Dendritic cell treated with granulocyte-macrophage colony-stimulating factor and Interleukin-4, amounts not matched to agents 40 ng/mL and 50 ng/mL, for 4 days (primary cell): ENCODE data around the gene AMBRA1.

Experiments used
- H3K27ac Mint-ChIP-seq: one replicate; pipeline ENCODE4 v1.8.0; 2022; ENCODE audit warnings: mild to moderate bottlenecking, mixed read lengths
- H3K27me3 Mint-ChIP-seq: one replicate; pipeline ENCODE4 v1.8.0; 2022; ENCODE audit warnings: mild to moderate bottlenecking, mixed read lengths
- H3K36me3 Mint-ChIP-seq: one replicate; pipeline ENCODE4 v1.8.0; 2022; ENCODE audit warnings: low read depth, mixed read lengths
- H3K4me1 Mint-ChIP-seq: one replicate; pipeline ENCODE4 v1.8.0; 2022; ENCODE audit warnings: low read depth, mixed read lengths
- H3K4me3 Mint-ChIP-seq: one replicate; pipeline ENCODE4 v1.8.0; 2022; ENCODE audit warnings: mild to moderate bottlenecking, moderate library complexity, mixed read lengths
- H3K9me3 Mint-ChIP-seq: one replicate; pipeline ENCODE4 v1.8.0; 2022; ENCODE audit warnings: mixed read lengths
- intact Hi-C: fragments of 100-400 bp; cut with micrococcal nuclease; formaldehyde crosslinking; loops from one replicate; pipeline ENCODE4 v1.15.0; 2022

The AMBRA1 gene

DNA sequence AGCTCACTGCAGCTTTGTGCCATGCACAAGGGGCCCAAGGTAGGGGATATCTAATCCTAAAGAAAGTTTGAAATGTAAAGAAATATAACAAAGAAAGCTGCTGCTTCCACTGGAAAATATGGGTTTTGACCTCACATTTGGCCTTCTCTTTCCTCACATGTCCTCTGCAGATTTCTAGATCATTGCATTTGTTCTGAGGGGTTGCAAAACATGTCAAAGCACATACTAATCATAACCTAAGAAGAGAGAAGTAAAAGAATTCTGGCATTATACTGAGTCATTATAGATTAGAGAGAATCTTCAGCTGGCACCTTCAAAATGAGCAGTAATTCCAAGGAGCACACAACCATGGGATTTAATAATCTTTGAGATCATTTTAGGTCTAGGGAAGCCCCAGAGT, 109.7 kb downstream of the AMBRA1 start:
- peaks cover 32% of the 10 kb centered on the region for H3K36me3 Mint-ChIP-seq
- intact Hi-C loops = no loop called here
- no peaks in the 10 kb centered on the region for H3K9me3 Mint-ChIP-seq
- H3K4me3 Mint-ChIP-seq = no peak overlapping the region
- H3K27me3 Mint-ChIP-seq = no peaks in the 10 kb centered on the region
- H3K4me1 Mint-ChIP-seq = no peaks in the 10 kb centered on the region
- no peak overlapping the region for H3K27ac Mint-ChIP-seq

DNA sequence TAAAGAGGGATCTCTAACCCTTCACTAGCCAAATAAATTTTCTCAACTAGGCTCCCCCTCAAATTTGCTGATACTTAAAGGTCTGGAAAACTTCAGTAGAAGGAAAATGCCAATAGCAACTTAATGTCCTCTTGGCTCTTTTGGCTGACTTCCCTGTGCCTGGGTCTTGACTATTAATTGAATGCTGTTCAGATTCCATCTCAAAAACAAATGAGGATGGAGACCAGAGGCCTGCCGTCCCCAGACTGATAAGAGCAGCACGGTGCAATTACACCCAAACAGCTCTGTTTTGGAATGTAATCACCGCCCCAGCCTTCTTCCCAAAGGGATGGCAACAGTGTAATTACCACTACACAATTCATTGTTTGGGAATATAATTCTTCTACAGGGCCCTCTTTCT, 112.9 kb downstream of the AMBRA1 start:
- peaks cover 42% of the 10 kb centered on the region for H3K36me3 Mint-ChIP-seq
- H3K4me1 Mint-ChIP-seq = no peaks in the 10 kb centered on the region
- no peaks in the 10 kb centered on the region for H3K27me3 Mint-ChIP-seq
- no peak overlapping the region for H3K4me3 Mint-ChIP-seq
- intact Hi-C loops = no loop called here
- no peaks in the 10 kb centered on the region for H3K9me3 Mint-ChIP-seq
- no peak overlapping the region for H3K27ac Mint-ChIP-seq

DNA sequence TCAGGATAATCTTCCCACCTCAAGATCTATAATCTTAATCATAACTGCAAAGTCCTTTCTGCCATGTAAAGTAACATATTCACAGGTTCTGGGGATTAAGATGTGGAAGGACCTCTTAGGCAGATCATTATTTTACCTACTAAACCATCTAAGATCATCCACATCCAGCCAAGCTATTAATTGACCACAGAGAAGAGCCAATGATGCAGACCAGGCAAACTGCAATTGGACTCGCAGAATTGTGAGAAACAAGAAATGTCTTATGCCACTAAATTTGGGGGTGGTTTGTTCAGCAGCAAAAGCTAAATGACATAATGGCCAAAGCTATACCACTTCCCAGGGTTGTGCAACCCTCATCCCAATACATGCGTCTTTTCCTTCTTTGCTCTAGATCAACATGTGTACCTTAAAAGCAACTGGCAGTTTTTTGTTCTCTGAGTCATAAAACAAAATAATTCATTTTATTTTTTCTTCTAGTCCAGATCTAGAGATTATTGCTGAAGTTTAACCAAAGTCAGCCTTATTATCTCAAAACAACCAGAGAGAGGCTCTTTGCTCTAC, 113.6 kb downstream of the AMBRA1 start:
- H3K27ac Mint-ChIP-seq = no peak overlapping the region
- H3K4me3 Mint-ChIP-seq = no peak overlapping the region
- intact Hi-C loops = no loop called here
- H3K9me3 Mint-ChIP-seq = no peaks in the 10 kb centered on the region
- H3K36me3 Mint-ChIP-seq = peaks cover 42% of the 10 kb centered on the region
- H3K27me3 Mint-ChIP-seq = no peaks in the 10 kb centered on the region
- H3K4me1 Mint-ChIP-seq = no peaks in the 10 kb centered on the region

DNA sequence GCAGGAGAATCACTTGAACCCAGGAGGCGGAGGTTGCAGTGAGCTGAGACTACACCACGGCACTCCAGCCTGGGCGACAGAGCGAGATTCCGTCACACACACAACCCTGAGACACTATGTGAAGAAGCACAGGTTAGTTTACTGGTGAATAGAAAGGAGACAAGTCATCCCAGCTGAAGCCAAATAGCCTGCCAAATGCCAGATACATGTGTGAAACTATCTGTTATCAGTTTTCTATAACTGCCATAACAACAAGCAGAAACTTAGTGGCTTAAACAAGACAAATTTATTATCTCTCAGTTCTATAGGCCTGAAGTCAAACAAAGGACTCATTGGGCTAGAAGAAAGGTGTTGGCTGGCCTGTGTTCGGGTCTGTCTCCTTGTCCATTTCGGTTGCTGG, 114.2 kb downstream of the AMBRA1 start:
- no peaks in the 10 kb centered on the region for H3K9me3 Mint-ChIP-seq
- peaks cover 41% of the 10 kb centered on the region for H3K36me3 Mint-ChIP-seq
- H3K4me3 Mint-ChIP-seq = no peak overlapping the region
- no peaks in the 10 kb centered on the region for H3K4me1 Mint-ChIP-seq
- intact Hi-C loops = no loop called here
- H3K27ac Mint-ChIP-seq = no peak overlapping the region
- H3K27me3 Mint-ChIP-seq = no peaks in the 10 kb centered on the region

DNA sequence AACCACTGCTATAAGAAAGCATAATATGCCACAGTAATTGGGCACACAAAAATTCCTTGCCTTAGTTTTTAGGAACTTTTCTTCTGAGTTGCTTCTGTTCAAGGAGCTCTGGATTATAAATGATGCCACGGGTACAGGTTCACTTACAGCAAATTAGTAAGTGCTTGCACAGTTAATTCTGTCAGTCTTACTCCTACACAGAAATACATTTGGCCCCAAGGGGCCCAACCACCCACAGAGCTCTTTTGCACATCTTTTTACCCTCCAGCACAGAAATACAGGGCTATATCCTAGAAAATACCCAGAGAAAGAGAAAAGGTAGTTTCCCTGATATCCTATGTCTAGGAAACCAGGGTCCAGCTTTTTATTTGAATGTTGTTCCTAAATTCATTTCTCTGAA, 115.6 kb downstream of the AMBRA1 start:
- Mint-ChIP-seq H3K4me1 (no peaks in the 10 kb centered on the region), H3K36me3 (peaks cover 31% of the 10 kb centered on the region), H3K27me3 (no peaks in the 10 kb centered on the region), H3K9me3 (no peaks in the 10 kb centered on the region), H3K27ac (no peak overlapping the region), H3K4me3 (no peak overlapping the region)
- intact Hi-C loops = no loop called here

DNA sequence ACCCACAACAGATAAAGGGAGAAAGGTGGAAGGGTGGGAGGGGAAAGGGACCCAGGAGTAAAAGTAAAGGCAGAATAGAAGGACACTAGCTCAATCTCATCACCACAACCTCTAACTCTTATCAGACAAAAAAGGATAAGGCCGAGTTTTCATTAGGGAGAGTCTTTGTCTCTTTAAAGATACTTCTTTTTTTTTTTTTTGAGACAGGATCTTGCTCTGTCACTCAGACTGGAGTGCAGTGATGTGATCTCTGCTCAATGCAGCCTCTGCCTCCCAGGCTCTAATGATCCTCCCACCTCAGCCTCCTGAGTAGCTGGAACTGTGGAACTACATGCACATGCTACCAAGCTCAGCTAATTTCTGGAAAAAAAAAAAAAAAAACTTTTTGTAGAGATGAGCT, 116.7 kb downstream of the AMBRA1 start:
- H3K27me3 Mint-ChIP-seq = no peaks in the 10 kb centered on the region
- no peak overlapping the region for H3K27ac Mint-ChIP-seq
- no peaks in the 10 kb centered on the region for H3K4me1 Mint-ChIP-seq
- peaks cover 22% of the 10 kb centered on the region for H3K36me3 Mint-ChIP-seq
- H3K9me3 Mint-ChIP-seq = no peaks in the 10 kb centered on the region
- intact Hi-C loops = no loop called here
- no peak overlapping the region for H3K4me3 Mint-ChIP-seq

DNA sequence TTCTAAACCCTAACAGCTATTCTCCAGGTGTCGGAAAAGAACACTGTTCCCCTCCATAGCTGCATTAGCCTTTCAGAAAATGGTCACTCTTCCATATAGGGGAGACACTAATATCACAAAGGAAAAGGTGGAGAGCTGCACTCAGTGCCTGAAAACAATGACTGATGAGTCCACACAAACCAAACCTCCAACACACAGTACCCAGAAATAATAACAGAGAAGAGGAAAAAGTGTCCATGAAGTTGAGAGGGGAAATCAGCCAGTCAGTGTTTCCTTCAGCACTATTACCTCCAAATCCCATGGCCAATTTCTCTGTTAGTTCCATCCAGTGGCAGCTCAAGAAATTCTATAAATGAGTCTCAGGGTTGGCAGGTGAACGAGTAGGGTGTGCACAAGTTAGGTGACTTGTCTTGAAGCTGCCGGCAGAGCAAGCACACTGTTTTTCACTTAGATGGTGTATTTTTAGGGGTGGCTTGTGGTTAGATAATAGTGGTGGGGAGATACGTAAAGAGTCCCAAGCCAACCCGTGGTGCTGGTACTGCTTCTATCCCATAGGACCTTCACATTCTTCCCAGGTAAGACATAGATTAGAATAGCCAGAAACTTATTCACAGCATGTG, 117.8 kb downstream of the AMBRA1 start:
- H3K4me3 Mint-ChIP-seq = no peak overlapping the region
- no peak overlapping the region for H3K27ac Mint-ChIP-seq
- no peaks in the 10 kb centered on the region for H3K4me1 Mint-ChIP-seq
- intact Hi-C loops = no loop called here
- no peaks in the 10 kb centered on the region for H3K9me3 Mint-ChIP-seq
- H3K36me3 Mint-ChIP-seq = peaks cover 22% of the 10 kb centered on the region
- H3K27me3 Mint-ChIP-seq = no peaks in the 10 kb centered on the region

DNA sequence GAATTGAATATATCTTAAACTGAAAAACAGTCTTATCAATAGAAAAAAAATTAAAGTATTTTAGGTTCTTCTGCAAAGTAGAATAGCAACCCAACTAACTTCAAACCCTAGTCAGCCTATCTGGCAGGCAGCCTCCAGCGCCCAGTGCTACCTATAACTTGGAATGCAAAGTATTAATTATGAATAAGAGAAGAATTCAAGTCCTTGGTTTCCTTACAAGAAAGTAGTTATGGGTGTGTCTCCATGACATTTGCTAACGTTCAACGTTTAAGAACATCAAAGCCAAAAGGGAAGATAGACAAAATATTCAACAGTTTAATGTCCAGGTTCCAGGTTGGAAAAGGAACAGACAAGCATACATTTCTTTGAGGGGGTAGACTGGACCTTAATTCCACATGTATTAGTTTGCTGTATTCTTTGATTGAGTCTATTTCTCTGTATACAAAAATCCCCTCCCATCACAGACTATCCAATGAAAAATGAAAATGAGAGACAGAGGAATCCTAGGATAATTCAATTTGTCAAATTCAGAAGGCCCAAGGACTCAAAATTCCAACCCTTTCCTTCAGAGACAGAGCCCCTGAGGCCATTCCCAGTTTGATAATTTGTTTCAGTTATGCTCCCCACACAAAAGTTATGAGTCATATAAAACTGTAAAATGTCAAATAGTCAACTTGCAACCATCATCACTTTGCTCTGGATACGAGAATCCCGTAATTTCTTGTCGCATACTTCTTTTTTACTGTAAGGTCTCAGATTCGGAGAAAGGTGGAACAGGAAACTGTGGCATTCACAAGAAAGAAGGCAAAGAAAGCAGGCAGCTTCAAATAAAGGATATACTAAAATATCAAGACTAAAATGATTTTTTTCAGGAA, 118.5 kb downstream of the AMBRA1 start:
- Mint-ChIP-seq H3K27ac (no peak overlapping the region), H3K4me1 (no peaks in the 10 kb centered on the region), H3K27me3 (no peaks in the 10 kb centered on the region), H3K36me3 (peaks cover 22% of the 10 kb centered on the region), H3K9me3 (no peaks in the 10 kb centered on the region), H3K4me3 (no peak overlapping the region)
- intact Hi-C loops = no loop called here

DNA sequence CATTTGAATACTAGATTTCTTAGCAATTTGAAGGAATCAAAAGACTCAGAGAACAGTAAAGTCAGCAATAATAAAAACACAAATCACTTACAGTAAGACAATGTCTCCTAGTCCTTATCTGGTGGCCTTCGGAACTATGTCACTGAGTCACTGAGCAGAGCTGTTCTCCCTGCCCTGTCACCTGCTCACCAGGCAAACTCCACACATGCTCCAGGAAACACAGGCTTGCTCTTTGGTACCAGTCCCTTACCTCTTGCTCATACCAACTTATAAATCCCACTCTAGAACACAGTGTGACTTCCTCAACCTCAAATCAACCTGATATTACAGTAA, 121.2 kb downstream of the AMBRA1 start:
- peaks cover 30% of the 10 kb centered on the region for H3K36me3 Mint-ChIP-seq
- H3K27me3 Mint-ChIP-seq = no peaks in the 10 kb centered on the region
- H3K4me1 Mint-ChIP-seq = no peaks in the 10 kb centered on the region
- intact Hi-C loops = no loop called here
- H3K27ac Mint-ChIP-seq = no peak overlapping the region
- no peak overlapping the region for H3K4me3 Mint-ChIP-seq
- H3K9me3 Mint-ChIP-seq = no peaks in the 10 kb centered on the region

DNA sequence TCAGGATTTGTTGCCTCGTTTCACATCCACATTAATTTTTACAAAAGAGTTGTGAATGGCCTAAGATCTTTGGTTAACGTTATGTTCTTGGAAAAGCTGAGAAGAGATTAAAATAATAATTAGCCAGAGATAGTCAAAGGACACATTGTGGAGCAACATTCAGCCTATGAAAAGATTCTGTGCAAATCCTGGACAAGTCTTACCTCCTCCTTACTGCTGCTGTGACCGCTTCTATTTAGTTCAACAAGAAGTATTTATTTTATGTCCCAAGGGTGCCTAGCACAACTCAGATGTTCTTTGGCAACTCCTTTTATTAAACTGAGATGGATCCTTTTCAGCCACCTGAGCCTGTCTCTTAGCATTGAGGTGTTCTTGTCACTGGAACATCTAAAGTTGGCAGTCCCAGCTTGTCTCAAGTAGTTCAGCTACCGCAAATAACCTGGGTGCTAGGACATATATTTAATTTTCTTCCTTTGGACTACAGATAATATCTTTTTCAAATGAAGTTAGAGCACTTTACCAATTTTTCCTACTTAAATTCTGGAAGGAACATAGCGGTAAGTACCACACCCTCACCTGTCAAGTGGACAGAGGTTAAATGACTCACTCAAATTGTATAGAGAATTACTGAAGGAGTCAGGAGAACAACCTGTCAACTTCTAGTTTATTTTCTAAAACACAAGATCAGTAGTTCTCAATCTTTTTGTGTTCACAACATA, 121.7 kb downstream of the AMBRA1 start:
- intact Hi-C loops = no loop called here
- no peaks in the 10 kb centered on the region for H3K4me1 Mint-ChIP-seq
- H3K27me3 Mint-ChIP-seq = no peaks in the 10 kb centered on the region
- H3K36me3 Mint-ChIP-seq = peaks cover 32% of the 10 kb centered on the region
- no peak overlapping the region for H3K27ac Mint-ChIP-seq
- H3K9me3 Mint-ChIP-seq = no peaks in the 10 kb centered on the region
- H3K4me3 Mint-ChIP-seq = no peak overlapping the region

DNA sequence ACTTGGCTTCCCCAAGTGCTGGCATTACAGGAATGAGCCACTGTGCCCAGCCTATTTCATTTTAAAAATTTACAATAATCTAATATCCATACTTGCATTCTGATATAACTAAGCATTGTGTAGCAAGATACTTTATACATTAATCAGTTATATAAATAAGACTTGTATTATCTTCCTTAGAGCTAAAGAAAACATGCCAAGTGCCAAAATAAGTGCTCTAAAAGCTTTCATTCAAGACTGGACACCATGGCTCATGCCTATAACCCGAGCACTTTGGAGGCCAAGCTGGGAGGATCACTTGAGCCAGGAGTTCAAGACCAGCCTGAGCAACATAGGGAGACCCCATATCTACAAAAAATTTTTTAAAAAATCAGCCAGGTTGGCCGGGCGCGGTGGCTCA, 123.9 kb downstream of the AMBRA1 start:
- Mint-ChIP-seq H3K36me3 (peaks cover 27% of the 10 kb centered on the region), H3K27me3 (no peaks in the 10 kb centered on the region), H3K4me1 (peaks cover 6% of the 10 kb centered on the region), H3K4me3 (no peak overlapping the region), H3K9me3 (no peaks in the 10 kb centered on the region), H3K27ac (no peak overlapping the region)
- intact Hi-C loops = no loop called here

DNA sequence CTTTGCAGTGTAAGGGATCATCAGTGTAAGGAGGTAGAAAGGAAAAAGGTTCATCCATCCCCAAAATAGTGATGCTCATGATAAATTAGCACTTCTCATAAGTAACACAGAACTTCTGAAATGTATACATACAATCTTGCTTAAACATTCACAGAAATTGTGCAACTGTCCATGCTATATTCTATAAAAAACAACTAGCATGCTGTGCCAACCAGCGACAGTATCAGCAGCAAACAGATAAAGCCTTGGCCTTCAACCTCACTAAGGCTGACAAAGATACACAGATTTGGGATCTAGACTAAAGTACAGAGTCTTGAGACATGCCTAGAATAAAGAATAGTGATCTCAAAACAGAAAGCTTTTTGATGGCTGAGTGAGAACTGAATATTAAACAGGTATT, 128.1 kb downstream of the AMBRA1 start:
- Mint-ChIP-seq H3K9me3 (no peaks in the 10 kb centered on the region), H3K27me3 (no peaks in the 10 kb centered on the region), H3K27ac (no peak overlapping the region), H3K4me3 (no peak overlapping the region), H3K4me1 (peaks cover 6% of the 10 kb centered on the region), H3K36me3 (peaks cover 22% of the 10 kb centered on the region)
- intact Hi-C loops = no loop called here

DNA sequence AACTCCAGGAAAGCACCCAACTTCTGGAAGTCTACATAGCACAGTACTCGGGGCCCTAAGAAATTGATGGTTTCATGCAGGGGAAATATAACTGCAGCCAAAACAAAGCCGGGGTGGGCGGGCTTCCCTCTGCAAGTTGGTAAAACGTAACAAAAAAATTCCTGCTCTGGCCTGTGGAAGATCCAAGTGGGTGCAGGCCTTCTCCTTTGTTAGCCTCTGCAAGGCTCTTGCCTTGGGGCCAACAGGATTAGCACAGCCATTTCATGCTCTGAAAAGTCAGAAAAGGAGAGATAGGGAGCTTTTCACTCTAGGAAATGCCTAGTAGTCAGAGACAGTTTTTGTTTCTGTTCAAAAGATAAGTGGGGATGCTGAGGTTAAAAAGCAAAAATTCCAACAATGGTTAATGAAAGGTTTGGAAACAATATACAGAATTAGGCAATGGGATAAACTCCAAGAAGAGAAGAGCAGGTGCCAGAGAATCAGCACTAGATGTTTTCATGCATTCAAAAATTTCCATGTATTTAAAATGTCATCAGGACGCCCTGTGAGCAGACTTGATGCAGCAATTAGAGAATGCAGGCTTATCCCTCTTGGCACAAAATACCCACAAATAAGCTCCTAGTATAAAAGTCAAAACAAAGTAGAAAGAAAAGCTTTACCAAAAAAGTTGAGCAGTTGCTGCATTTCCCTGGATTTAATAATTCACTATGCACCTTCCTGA, 130.0 kb downstream of the AMBRA1 start:
- no peaks in the 10 kb centered on the region for H3K27me3 Mint-ChIP-seq
- H3K4me1 Mint-ChIP-seq = peaks cover 6% of the 10 kb centered on the region
- H3K27ac Mint-ChIP-seq = no peak overlapping the region
- no peak overlapping the region for H3K4me3 Mint-ChIP-seq
- intact Hi-C loops = no loop called here
- peaks cover 21% of the 10 kb centered on the region for H3K36me3 Mint-ChIP-seq
- H3K9me3 Mint-ChIP-seq = no peaks in the 10 kb centered on the region
